GM12864 (cell line): Measurements from ENCODE around the gene ZDHHC11.

ENCODE experiments used
- DNase-seq: peaks from one replicate; pipeline ENCODE4 v3.0.0-alpha.2; 2011; ENCODE audit warnings: low read depth
- H3K4me3 ChIP-seq: 2 replicates; pipeline ENCODE4 v1.5.1; 2011; ENCODE audit warnings: mild to moderate bottlenecking, low read depth, low read length, control low read depth
- CTCF ChIP-seq: IDR thresholded peaks from 2 replicates; pipeline ENCODE4 v1.5.1; 2011; ENCODE audit warnings: low read depth, mild to moderate bottlenecking, moderate library complexity, low read length, control low read depth, inconsistent platforms; ENCODE audit errors: missing control alignments

Gene ZDHHC11

GRCh38 chr5:761059-761771, 89.6 kb downstream of the ZDHHC11 start:
- no peak overlapping the region for H3K4me3 ChIP-seq
- no peak for TF ChIP-seq CTCF
- DNase-seq: no peak

- no peak for TF ChIP-seq CTCF
- no peak for DNase-seq
- no peak overlapping the region for H3K4me3 ChIP-seq
Observed at GRCh38 chr5:760363-761058, 90.3 kb downstream of the ZDHHC11 start.

GRCh38 chr5:759781-760362, 90.9 kb downstream of the ZDHHC11 start:
- H3K4me3 ChIP-seq: no peak overlapping the region
- no peak for DNase-seq
- TF ChIP-seq CTCF: no peak

GRCh38 chr5:759111-759751, 91.6 kb downstream of the ZDHHC11 start:
- no peak overlapping the region for H3K4me3 ChIP-seq
- TF ChIP-seq CTCF: no peak
- DNase-seq: no peak

- no peak overlapping the region for H3K4me3 ChIP-seq
- TF ChIP-seq CTCF: no peak
- no peak for DNase-seq
Observed at GRCh38 chr5:758698-759053, 92.1 kb downstream of the ZDHHC11 start.

GRCh38 chr5:757931-758697, 92.7 kb downstream of the ZDHHC11 start:
- no peak overlapping the region for H3K4me3 ChIP-seq
- no peak for DNase-seq
- TF ChIP-seq CTCF: no peak
